Right ventricle myocardium superior (tissue), 1 donor: ENCODE results near the gene NPIPA1. TPM values are rescaled to one million over a fixed set of nuclear protein-coding genes. Genes with fewer than 3 reads are reported as not detected.
"Not testable (repeated sequence)": the region's sequence is repeated elsewhere in the genome, so short reads cannot be mapped to it uniquely, and the experiment has no call there.

Experiments
- ATAC-seq: fragments of 200-7000 bp; cut with Tn5 transposase; one replicate; pipeline ENCODE4 v1.9.1; 2020; ENCODE audit warnings: mild to moderate bottlenecking; ENCODE audit not compliant: poor library complexity
- DNase-seq: peaks from one replicate; pipeline ENCODE4 v3.0.0-alpha.2; 2020
- intact Hi-C: fragments of 100-400 bp; cut with DNase I; formaldehyde crosslinking; loops from one replicate; pipeline ENCODE4 v1.11.2; 2022
- total RNA-seq: library from RNA; stranded (reverse); fragmentation: NEBNext Ultra II Directional; extraction: Animal tissue kit (Norgen Biotek cat#: 25700); gene quantifications from one replicate; pipeline ENCODE4 v1.2.1, GENCODE V29; 2021
- donor health status: DM: no; HTN: yes; CAD: no; lungs with severe emphysema.

The NPIPA1 gene
- total RNA-seq, 1 donor from 2014 or later = 38.1 TPM

- DNase-seq, ATAC-seq: not testable (repeated sequence)
These were observed 12.3 kb upstream of the NPIPA1 start for GRCh38 chr16:14924982-14925381.

GRCh38 chr16:14928064-14928714 lies 9.1 kb upstream of the NPIPA1 start:
- intact Hi-C loops = not testable (repeated sequence)
- ATAC-seq (peak; percentile 62), DNase-seq (peak; percentile 41)

More at GRCh38 chr16:14924982-14925381, 12.3 kb upstream of the NPIPA1 start:
- intact Hi-C loops = not testable (repeated sequence)

GRCh38 chr16:14929176-14929575 lies 8.1 kb upstream of the NPIPA1 start:
- intact Hi-C loops, ATAC-seq, DNase-seq: not testable (repeated sequence)

GRCh38 chr16:14930246-14930645 lies 7.0 kb upstream of the NPIPA1 start:
- peak; percentile 33 for DNase-seq
- ATAC-seq, intact Hi-C loops: not testable (repeated sequence)

- DNase-seq, ATAC-seq, intact Hi-C loops: not testable (repeated sequence)
These were observed 6.3 kb upstream of the NPIPA1 start for GRCh38 chr16:14930971-14931370.

- ATAC-seq, intact Hi-C loops: not testable (repeated sequence)
- peak; percentile 34 for DNase-seq
These were observed 4.5 kb upstream of the NPIPA1 start for GRCh38 chr16:14932581-14933375.

GRCh38 chr16:14937994-14938393 lies 751 bp downstream of the NPIPA1 start:
- ATAC-seq, intact Hi-C loops: not testable (repeated sequence)
- DNase-seq = peak; percentile 29

- DNase-seq, intact Hi-C loops, ATAC-seq: not testable (repeated sequence)
These were observed 5.4 kb downstream of the NPIPA1 start for GRCh38 chr16:14942686-14943085.

- ATAC-seq = peak; percentile 98
- intact Hi-C loops = no loop called here
- peak; percentile 85 for DNase-seq
These were observed 18.4 kb downstream of the NPIPA1 start for GRCh38 chr16:14955546-14956231.

GRCh38 chr16:14957576-14958322 lies 20.5 kb downstream of the NPIPA1 start:
- intact Hi-C loops = no loop called here
- ATAC-seq (no peak), DNase-seq (no peak)

- intact Hi-C loops = no loop called here
- ATAC-seq (no peak), DNase-seq (no peak)
These were observed 21.0 kb downstream of the NPIPA1 start for GRCh38 chr16:14958323-14958600.

GRCh38 chr16:14958970-14959369 lies 21.7 kb downstream of the NPIPA1 start:
- ATAC-seq (no peak), DNase-seq (no peak)
- intact Hi-C loops = no loop called here

- intact Hi-C loops = no loop called here
- no peak for ATAC-seq
- DNase-seq = no peak
These were observed 24.4 kb downstream of the NPIPA1 start for GRCh38 chr16:14961405-14962186.

- ATAC-seq (no peak), DNase-seq (no peak)
- intact Hi-C loops = no loop called here
These were observed 26.3 kb downstream of the NPIPA1 start for GRCh38 chr16:14963281-14964173.

GRCh38 chr16:14965328-14965727 lies 28.1 kb downstream of the NPIPA1 start:
- DNase-seq (no peak), ATAC-seq (no peak)
- intact Hi-C loops = no loop called here

GRCh38 chr16:14969795-14970194 lies 32.6 kb downstream of the NPIPA1 start:
- ATAC-seq, intact Hi-C loops, DNase-seq: not testable (repeated sequence)

GRCh38 chr16:14971621-14972228 lies 34.5 kb downstream of the NPIPA1 start:
- intact Hi-C loops, DNase-seq, ATAC-seq: not testable (repeated sequence)
